Muscle of leg (tissue), 16 donors: ENCODE measurements around the gene PRR20B. TPM values are rescaled to one million over a fixed set of nuclear protein-coding genes. Genes with fewer than 3 reads are reported as not detected.
"Not testable (repeated sequence)": the region's sequence is repeated elsewhere in the genome, so short reads cannot be mapped to it uniquely, and the experiment has no call there.

Experiments
- DNase-seq: peaks from one replicate; pipeline ENCODE4 v3.0.0; 2013
- H3K27ac ChIP-seq: one replicate; pipeline ENCODE4 v1.5.1; 2013; ENCODE audit warnings: mild to moderate bottlenecking, low read length, control low read depth
- H3K27me3 ChIP-seq: one replicate; pipeline ENCODE4 v1.6.1; 2013; ENCODE audit warnings: low read length; ENCODE audit not compliant: control insufficient read depth, insufficient read depth
- H3K36me3 ChIP-seq: one replicate; pipeline ENCODE4 v1.6.1; 2013; ENCODE audit warnings: low read length; ENCODE audit not compliant: control insufficient read depth, insufficient read depth
- H3K4me1 ChIP-seq: one replicate; pipeline ENCODE4 v1.6.1; 2013; ENCODE audit warnings: low read length; ENCODE audit not compliant: control insufficient read depth, insufficient read depth
- H3K4me3 ChIP-seq: one replicate; pipeline ENCODE4 v1.5.1; 2013; ENCODE audit warnings: low read length, control low read depth
- H3K9me3 ChIP-seq: replicated peaks from 2 replicates; pipeline ENCODE4 v1.6.1; 2013; ENCODE audit warnings: low read depth, low read length; ENCODE audit not compliant: control insufficient read depth
- WGBS: methylation state at CpG from one replicate; pipeline ENCODE4 v1.1.5; 2013; ENCODE audit warnings: missing lambda C conversion rate; ENCODE audit not compliant: insufficient coverage; 5-methylcytosine and 5-hydroxymethylcytosine counted together
- long read RNA-seq, 11 donors: transcript quantifications; one replicate each; lab custom pipeline, GENCODE V29; 2026
- polyA plus RNA-seq, 8 donors: library from polyadenylated mRNA; unstranded; fragments of 120-200 nt; gene quantifications; one replicate each; pipeline versions ENCODE4 v1.2.1 to v1.2.3, GENCODE V29; 2013; ENCODE audit warnings: inconsistent platforms in 1 of 8, low replicate concordance in 1 of 8; ENCODE audit not compliant: insufficient read length in 8 of 8, insufficient read depth in 1 of 8
- total RNA-seq: library from RNA; stranded (reverse); fragments of 120-200 nt; gene quantifications from one replicate; pipeline ENCODE4 v1.2.4, GENCODE V29; 2013

The PRR20B gene
- not detected for total RNA-seq
- polyA plus RNA-seq: not detected
- long read RNA-seq, donor 1: 0 reads
- long read RNA-seq, donor 2: 0 reads
- long read RNA-seq, donor 3: 0 reads
- long read RNA-seq, donor 4: 0 reads
- long read RNA-seq, donor 5: 0 reads
- long read RNA-seq, donor 6: 0 reads
- long read RNA-seq, donor 7: 0 reads
- long read RNA-seq, donor 8: 0 reads
- long read RNA-seq, donor 9: 0 reads
- long read RNA-seq, donor 10: 0 reads
- long read RNA-seq, donor 11: 0 reads

DNA sequence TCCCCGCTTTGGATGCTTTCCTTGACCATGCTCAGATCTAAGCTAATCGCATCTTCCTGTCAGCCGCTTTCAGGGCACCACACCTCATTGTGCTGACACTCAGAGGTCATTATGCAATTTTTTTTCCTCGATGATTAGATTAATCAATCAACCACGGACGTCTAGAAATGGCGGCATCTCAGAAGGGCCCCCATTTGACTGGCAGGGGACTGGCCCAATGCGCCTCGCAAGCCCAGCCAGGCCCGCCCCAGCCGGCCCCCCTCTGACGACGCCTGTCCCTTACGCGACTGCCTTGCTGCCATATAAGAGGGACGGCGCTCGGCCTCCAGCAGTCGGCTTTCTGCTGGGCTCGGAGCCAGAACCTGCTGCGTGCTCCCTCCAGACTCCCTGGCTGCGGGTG, at the start of gene PRR20B:
Gene PRR20B, plus strand, starts transcription at position 301 of the 400 bp plus-strand sequence. CDS start 387 bp downstream, outside the sequence.
- not testable (repeated sequence) for H3K4me3 ChIP-seq, H3K36me3 ChIP-seq, H3K4me1 ChIP-seq, H3K9me3 ChIP-seq, DNase-seq, H3K27ac ChIP-seq, H3K27me3 ChIP-seq
- WGBS: no CpG with 5 or more reads among the region's 22 CpGs

DNA sequence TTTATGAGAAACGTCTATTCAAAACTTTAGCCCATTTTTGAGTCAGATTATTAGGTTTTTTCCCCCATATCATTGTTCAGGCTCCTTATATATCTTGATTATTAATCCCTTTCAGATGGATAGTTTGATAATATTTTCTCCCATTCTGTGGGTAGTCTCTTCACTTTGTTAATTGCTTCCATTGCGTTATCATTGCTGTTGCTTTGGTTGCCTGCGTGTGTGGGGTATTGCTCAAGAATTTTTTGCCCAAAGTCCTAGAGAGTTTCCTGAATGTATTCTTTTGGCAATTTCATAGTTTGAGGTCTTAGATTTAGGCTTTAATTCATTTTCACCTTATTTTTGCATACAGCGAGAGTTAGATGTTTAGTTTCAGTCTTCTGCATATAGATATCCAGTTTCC, 32.3 kb upstream of the PRR20B start:
- H3K27me3 ChIP-seq: no peaks in the 10 kb centered on the region
- H3K4me1 ChIP-seq: no peaks in the 10 kb centered on the region
- no peak overlapping the region for H3K27ac ChIP-seq
- no CpG with 5 or more reads among the region's 4 CpGs for WGBS
- no peak for DNase-seq
- no peaks in the 10 kb centered on the region for H3K36me3 ChIP-seq
- H3K9me3 ChIP-seq: no peaks in the 10 kb centered on the region
- no peak overlapping the region for H3K4me3 ChIP-seq

DNA sequence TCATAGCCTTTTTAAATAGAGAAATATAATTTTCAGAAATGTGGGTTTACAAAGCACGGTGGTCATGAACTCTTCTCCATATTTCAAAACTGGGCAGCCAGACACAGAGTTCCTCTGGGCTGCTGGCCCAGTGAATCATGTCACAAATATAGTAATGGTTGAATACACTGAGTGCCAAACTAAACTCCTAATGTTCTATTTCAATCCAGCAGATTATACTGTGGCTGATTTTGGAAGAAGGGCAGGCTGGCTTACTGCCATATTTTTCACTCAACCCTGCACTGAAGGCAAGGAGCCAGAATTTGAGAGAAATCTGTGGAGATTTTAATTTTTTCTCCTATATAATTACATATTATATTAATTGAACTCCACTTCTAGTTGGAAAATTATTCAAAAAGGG, 23.6 kb upstream of the PRR20B start:
- no CpG with 5 or more reads among the region's 1 CpG for WGBS
- H3K4me3 ChIP-seq: no peak overlapping the region
- no peaks in the 10 kb centered on the region for H3K27me3 ChIP-seq
- H3K36me3 ChIP-seq: no peaks in the 10 kb centered on the region
- no peaks in the 10 kb centered on the region for H3K4me1 ChIP-seq
- no peaks in the 10 kb centered on the region for H3K9me3 ChIP-seq
- peak; percentile 95 for DNase-seq
- H3K27ac ChIP-seq: peak overlapping the region; percentile 68

DNA sequence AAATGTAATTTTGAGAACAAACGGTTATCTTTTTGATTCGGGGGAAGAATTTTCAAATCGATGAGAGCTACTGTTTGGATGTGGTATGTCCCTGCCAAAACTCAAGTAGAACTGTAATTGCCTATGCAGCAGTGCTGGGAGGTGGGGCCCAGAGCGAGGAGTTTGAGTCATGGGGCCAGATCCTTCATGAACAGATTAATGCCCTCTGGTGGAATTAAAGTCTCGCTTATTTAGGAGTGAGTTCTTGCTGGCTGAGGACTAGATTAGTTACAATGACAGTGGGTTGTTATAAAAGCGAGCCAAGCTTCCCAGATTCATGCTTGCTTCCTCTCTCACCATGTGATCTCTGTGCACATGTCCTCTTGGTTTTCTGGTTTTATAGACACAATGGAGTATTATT, 18.4 kb upstream of the PRR20B start:
- H3K9me3 ChIP-seq: no peaks in the 10 kb centered on the region
- no peak overlapping the region for H3K27ac ChIP-seq
- no peaks in the 10 kb centered on the region for H3K4me1 ChIP-seq
- no peak overlapping the region for H3K4me3 ChIP-seq
- H3K27me3 ChIP-seq: no peaks in the 10 kb centered on the region
- H3K36me3 ChIP-seq: no peaks in the 10 kb centered on the region
- WGBS: 74% methylated on average over 3 of the region's 6 CpGs
- DNase-seq: no peak

DNA sequence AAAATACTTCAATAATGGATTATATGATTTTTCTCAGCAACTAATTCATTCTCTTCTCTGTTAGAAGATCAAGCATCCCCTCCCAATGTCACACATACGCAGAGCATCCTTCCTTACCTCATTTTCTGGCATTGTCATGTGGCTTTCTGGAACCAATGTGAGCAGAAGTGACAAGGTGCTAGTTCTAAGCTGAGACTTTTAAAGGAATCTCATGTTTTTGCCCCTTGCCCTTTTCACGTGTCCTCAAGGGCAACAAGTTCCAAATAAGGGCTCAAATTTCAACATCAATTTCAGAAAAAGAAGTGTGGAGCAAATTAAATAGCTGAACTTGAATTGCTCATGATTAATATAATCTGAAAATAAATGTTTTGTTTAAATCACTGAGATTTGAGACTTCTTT, 11.2 kb upstream of the PRR20B start:
- Histone ChIP-seq H3K27ac (no peak overlapping the region), H3K4me1 (no peaks in the 10 kb centered on the region), H3K9me3 (no peaks in the 10 kb centered on the region), H3K36me3 (no peaks in the 10 kb centered on the region), H3K4me3 (no peak overlapping the region), H3K27me3 (no peaks in the 10 kb centered on the region)
- 50% methylated on average over 2 of the region's 2 CpGs for WGBS
- DNase-seq: no peak

DNA sequence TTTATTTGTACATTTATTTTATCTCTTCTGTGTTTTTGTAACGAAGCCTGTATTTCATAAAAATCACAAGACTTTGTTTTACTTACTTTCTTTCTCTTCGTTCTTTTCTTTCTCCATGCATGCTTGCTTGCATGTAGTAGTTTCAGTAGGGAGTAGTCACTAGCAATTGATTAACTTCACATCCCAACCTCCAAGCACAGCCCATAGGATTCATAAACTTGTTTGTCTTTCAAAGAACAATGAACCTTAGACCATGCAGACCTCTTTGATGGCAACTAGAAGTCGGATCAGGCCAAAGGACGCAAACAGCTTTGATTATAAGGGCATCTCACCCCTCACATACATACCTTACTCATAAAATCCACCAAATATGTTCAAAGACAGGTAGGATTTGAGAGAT, 9.7 kb upstream of the PRR20B start:
- no peak overlapping the region for H3K4me3 ChIP-seq
- DNase-seq: no peak
- H3K9me3 ChIP-seq: no peaks in the 10 kb centered on the region
- no peak overlapping the region for H3K27ac ChIP-seq
- no peaks in the 10 kb centered on the region for H3K36me3 ChIP-seq
- WGBS: 62% methylated on average over 2 of the region's 4 CpGs
- no peaks in the 10 kb centered on the region for H3K27me3 ChIP-seq
- H3K4me1 ChIP-seq: no peaks in the 10 kb centered on the region

DNA sequence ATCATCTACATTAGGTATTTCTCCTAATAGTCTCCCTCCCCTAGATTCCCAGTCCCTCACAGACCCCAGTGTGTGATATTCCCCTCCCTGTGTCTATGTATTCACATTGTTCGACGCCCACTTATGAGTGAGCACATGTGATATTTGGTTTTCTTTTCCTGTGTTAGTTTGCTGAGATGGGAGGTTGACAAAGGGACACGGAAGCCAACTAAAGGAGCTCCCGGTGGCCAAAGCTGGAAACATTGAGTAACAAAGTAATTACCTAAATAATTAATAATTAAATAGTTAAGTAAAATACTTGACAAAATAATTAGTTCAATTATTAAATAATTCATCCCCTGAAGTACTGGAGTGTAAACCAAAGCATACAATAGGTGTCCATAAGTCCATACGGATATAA, 8.3 kb upstream of the PRR20B start:
- no peak overlapping the region for H3K27ac ChIP-seq
- no CpG with 5 or more reads among the region's 5 CpGs for WGBS
- H3K9me3 ChIP-seq: no peaks in the 10 kb centered on the region
- no peak overlapping the region for H3K4me3 ChIP-seq
- DNase-seq: no peak
- H3K27me3 ChIP-seq: no peaks in the 10 kb centered on the region
- H3K4me1 ChIP-seq: no peaks in the 10 kb centered on the region
- no peaks in the 10 kb centered on the region for H3K36me3 ChIP-seq

DNA sequence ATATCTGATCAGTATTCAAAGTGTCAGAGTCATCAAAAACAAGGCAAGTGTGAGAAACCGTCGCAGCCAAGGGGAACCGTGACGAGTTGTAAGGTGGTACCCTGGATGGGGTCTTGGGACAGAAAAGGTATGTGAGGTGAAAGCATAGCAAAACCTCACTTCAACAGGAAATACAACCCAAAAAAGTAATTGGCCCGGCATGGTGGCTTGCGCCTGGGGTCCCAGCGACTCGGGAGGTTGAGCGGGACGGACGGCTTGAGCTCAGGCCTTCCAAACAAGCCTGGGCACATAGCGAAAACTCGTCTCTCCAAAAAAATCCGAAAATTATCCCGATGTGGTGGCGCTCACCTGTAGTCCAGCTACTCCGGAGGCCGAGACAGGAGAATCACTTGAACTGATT, 7.5 kb upstream of the PRR20B start:
- not testable (repeated sequence) for H3K4me3 ChIP-seq, H3K27me3 ChIP-seq, H3K27ac ChIP-seq, H3K4me1 ChIP-seq, H3K36me3 ChIP-seq, DNase-seq, H3K9me3 ChIP-seq
- WGBS: 80% methylated on average over 2 of the region's 18 CpGs

DNA sequence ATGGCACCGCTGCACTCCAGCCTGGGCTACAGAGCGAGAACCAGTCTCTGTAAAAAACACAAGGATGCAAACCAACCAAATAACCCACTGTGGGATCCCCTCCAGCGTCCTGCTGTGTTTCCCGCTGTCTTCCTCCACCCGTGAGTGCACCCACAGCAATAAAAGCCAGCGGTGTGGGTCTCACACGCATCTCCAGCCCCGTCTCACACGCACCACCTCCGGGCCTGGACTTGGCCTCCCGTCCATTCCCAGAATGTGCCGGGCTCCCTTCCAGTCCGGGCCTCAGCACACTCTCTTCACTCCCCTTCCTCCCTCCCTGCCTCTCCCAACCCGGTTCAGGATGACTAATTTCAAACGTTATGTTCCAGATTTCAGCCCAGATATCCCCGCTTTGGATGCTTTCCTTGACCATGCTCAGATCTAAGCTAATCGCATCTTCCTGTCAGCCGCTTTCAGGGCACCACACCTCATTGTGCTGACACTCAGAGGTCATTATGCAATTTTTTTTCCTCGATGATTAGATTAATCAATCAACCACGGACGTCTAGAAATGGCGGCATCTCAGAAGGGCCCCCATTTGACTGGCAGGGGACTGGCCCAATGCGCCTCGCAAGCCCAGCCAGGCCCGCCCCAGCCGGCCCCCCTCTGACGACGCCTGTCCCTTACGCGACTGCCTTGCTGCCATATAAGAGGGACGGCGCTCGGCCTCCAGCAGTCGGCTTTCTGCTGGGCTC, 6.9 kb upstream of the PRR20B start, which contains the start of gene PRR20A:
Gene PRR20A, plus strand, starts transcription at position 684 of the 734 bp plus-strand sequence. CDS start 387 bp downstream, outside the sequence.
- not testable (repeated sequence) for H3K4me3 ChIP-seq, H3K27ac ChIP-seq, H3K36me3 ChIP-seq, DNase-seq, H3K9me3 ChIP-seq, H3K4me1 ChIP-seq, H3K27me3 ChIP-seq
- 100% methylated on average over 3 of the region's 34 CpGs for WGBS

DNA sequence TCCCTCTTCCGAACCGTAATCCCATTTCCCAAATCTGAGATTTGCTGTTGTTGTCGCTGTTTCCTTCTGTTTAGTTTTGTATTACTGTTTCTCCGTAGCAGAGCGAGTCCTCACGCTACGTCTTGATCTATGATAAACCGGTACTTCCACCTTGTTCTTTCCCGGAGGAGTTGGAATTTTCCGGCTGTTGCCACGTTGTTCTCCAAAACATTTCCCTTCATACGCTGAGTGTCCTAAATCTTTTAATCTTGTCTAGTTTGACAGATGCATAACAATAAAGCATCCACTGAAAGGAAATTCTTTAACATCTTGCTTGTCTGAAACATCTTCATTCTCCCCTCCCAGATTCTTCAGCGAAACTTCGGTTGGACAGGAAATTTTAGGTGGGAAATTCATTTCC, 818 bp downstream of the PRR20B start:
- H3K27ac ChIP-seq, H3K4me3 ChIP-seq, H3K9me3 ChIP-seq, H3K27me3 ChIP-seq, H3K36me3 ChIP-seq, H3K4me1 ChIP-seq, DNase-seq: not testable (repeated sequence)
- 92% methylated on average over 4 of the region's 14 CpGs for WGBS
